Activated B cell treated with CpG ODN at 0.5 μM for 24 hours (primary cell): ENCODE measurements around the gene PRAMEF18. TPM values are rescaled to one million over a fixed set of nuclear protein-coding genes. Genes with fewer than 3 reads are reported as not detected.
"Not testable (repeated sequence)": the region's sequence is repeated elsewhere in the genome, so short reads cannot be mapped to it uniquely, and the experiment has no call there.

Experiments
- ATAC-seq: fragments of 200-7000 bp; cut with Tn5 transposase; one replicate; pipeline ENCODE4 v1.10.0; 2021; ENCODE audit warnings: low read depth, mild to moderate bottlenecking, moderate library complexity
- CTCF ChIA-PET: fragments of 350-600 bp; sonication (Branson Sonifier 250); formaldehyde crosslinking; loops from one replicate; lab custom pipeline; 2021; ENCODE audit warnings: antibody characterized with exemption; lab: Charles Lee
- POLR2A ChIA-PET: fragments of 350-600 bp; sonication (Branson Sonifier 250); formaldehyde crosslinking; loops from one replicate; lab custom pipeline; 2021; ENCODE audit warnings: antibody characterized with exemption; lab: Charles Lee
- DNase-seq: peaks from one replicate; pipeline ENCODE4 v3.0.0; 2022
- H3K27ac Mint-ChIP-seq: one replicate; pipeline ENCODE4 v1.8.0; 2020; ENCODE audit warnings: mixed read lengths
- H3K27me3 Mint-ChIP-seq: one replicate; pipeline ENCODE4 v1.8.0; 2021; ENCODE audit warnings: mixed read lengths
- H3K36me3 Mint-ChIP-seq: one replicate; pipeline ENCODE4 v1.8.0; 2021; ENCODE audit warnings: low read depth, mixed read lengths
- H3K4me1 Mint-ChIP-seq: one replicate; pipeline ENCODE4 v1.8.0; 2021; ENCODE audit warnings: mixed read lengths
- H3K4me3 Mint-ChIP-seq: one replicate; pipeline ENCODE4 v1.8.0; 2020; ENCODE audit warnings: mild to moderate bottlenecking, mixed read lengths
- H3K9me3 Mint-ChIP-seq: one replicate; pipeline ENCODE4 v1.8.0; 2020; ENCODE audit warnings: mixed read lengths
- intact Hi-C: fragments of 100-400 bp; cut with micrococcal nuclease; formaldehyde crosslinking; loops from one replicate; pipeline ENCODE4 v1.15.1; 2024
- total RNA-seq: library from RNA; stranded (reverse); gene quantifications from 2 replicates; pipeline ENCODE4 v1.2.3, GENCODE V29; 2022

PRAMEF18 gene
- total RNA-seq, 1 donor from 2014 or later = not detected

- ATAC-seq, DNase-seq, H3K4me1 Mint-ChIP-seq, POLR2A ChIA-PET, H3K4me3 Mint-ChIP-seq, H3K9me3 Mint-ChIP-seq, intact Hi-C loops, CTCF ChIA-PET, H3K27ac Mint-ChIP-seq, H3K27me3 Mint-ChIP-seq, H3K36me3 Mint-ChIP-seq: not testable (repeated sequence)
Observed at GRCh38 chr1:13201309-13201708, 24.6 kb downstream of the PRAMEF18 start, which contains the start of gene PRAMEF13. PRAMEF13 (minus strand) TSS chr1:13201409; CDS start chr1:13199589, 1,820 bp downstream.

Other genes starting within 250 kb of the PRAMEF18 start
- gene PRAMEF27, start 169.6 kb downstream of the PRAMEF18 start, total RNA-seq = not detected in 2 replicates
- not detected in 2 replicates for gene HNRNPCL3, start 165.4 kb downstream of the PRAMEF18 start, total RNA-seq
- gene PRAMEF25, start 155.4 kb downstream of the PRAMEF18 start, total RNA-seq = not detected in 2 replicates
- not detected in 2 replicates for gene HNRNPCL2, start 109.3 kb downstream of the PRAMEF18 start, total RNA-seq
- gene PRAMEF26, start 70.1 kb downstream of the PRAMEF18 start, total RNA-seq = not detected in 2 replicates
- gene HNRNPCL4, start 60.5 kb downstream of the PRAMEF18 start, total RNA-seq = not detected in 2 replicates
- not detected in 2 replicates for gene PRAMEF9, start 54.3 kb downstream of the PRAMEF18 start, total RNA-seq
- gene PRAMEF13, start 24.7 kb downstream of the PRAMEF18 start, total RNA-seq = not detected in 2 replicates
- not detected in 2 replicates for gene PRAMEF5, start 28.0 kb upstream of the PRAMEF18 start, total RNA-seq
- gene PRAMEF8, start 59.0 kb upstream of the PRAMEF18 start, total RNA-seq = not detected in 2 replicates
- gene PRAMEF33, start 77.4 kb upstream of the PRAMEF18 start, total RNA-seq = not detected in 2 replicates
- gene PRAMEF15, start 89.4 kb upstream of the PRAMEF18 start, total RNA-seq = not detected in 2 replicates
- not detected in 2 replicates for gene PRAMEF14, start 121.0 kb upstream of the PRAMEF18 start, total RNA-seq
- not detected in 2 replicates for gene PRAMEF19, start 145.8 kb upstream of the PRAMEF18 start, total RNA-seq
- gene PRAMEF17, start 163.5 kb upstream of the PRAMEF18 start, total RNA-seq = not detected in 2 replicates
- not detected in 2 replicates for gene PRAMEF20, start 184.3 kb upstream of the PRAMEF18 start, total RNA-seq